ENCODE data around the gene ZNHIT2.

Gene ZNHIT2

DNA sequence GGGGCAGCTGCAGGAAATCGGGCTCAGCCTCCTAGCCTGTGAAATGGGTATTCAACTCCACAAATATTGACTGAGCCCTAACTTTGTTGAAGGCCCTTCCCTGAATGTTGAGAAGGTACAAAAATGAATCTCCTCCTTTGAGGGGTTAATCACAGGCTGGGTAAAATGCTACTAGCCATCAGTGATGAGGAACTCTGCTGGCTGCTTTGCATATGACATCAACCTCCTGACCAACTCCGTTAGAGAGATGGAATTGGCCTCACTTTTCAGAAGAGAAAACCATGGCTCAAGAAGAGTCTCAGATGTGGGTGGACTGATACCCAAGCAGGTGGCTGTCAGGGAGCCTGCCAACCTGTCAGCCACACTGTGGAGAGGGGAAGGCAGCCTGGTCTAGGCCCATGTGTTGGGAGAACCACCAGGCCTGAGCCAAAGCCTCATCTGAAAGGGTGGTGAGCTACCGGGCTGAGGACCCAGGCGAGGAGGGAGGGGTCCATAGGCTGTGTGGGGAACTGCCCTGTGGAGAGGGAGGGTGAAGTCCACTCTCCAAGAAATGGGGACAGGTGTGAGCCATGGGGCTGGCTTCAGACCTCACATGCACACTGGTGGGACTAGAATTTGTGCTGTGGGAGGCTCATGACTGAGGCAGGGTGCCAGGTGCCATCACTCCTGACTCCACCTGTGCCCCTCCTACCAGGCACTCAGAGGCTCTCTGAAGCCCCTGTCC lies 45.4 kb downstream of the ZNHIT2 start:
- no peak for DNase-seq (ENCODE audit: low read depth in 3 of 3)

- DNase-seq (ENCODE audit: low read depth in 3 of 3), result no peak
Measured at GRCh38 chr11:65069217-65069616, 48.3 kb downstream of the ZNHIT2 start.

DNA sequence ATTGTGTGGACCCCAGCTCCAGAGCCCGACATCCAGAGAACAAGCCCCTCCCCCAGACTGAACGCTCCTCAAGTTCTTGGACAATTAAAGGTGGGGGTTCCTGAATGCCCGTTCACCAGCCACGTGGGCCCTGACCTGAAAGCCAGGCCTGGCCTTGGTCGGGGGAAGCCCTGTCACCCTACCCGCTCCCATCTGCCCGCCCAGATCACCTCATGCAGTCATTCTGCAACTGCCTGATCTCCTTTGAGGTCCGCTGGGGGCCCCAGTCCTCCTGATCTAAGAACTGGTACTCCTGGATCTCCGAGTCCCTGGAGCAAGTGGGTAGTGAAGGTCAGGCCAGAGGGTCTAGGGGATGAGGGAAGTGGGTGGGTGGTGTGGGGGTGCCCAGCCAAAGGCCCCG lies 50.1 kb downstream of the ZNHIT2 start:
- no peak for DNase-seq (ENCODE audit: low read depth in 3 of 3)

DNA sequence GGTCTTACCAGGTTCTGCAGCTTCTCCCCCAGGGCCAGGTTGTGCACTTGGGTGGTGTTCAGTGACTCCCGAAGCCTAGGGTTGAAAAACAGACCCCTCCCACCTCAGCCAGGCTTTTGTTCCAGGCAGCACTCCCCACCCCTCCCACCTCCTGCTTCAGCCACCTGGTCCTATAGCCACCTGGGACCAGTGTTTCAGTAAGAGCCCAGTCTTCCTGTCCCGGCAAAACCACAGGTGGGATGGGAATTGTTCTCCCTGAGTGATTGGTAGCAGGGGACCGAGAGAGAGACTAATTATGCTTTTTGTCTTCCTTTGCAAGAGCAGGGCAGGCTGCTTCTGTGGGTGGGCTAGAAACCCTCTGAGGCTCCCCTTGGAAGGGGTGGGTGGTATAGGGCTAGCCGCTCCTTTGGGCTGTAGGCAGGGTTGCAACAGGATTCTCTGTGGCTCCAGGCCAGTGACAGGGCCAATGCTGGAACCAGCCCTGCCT lies 50.7 kb downstream of the ZNHIT2 start:
- DNase-seq (ENCODE audit: low read depth in 3 of 3), result no peak

All from stimulated activated CD4-positive, alpha-beta T cell treated with anti-CD3 and anti-CD28 coated beads, TNF-alpha, amount 100 ng/mL, for 48 hours (primary cell).